Stomach (tissue), 9 donors: Measurements from ENCODE around the gene MTFP1. TPM values are rescaled to one million over a fixed set of nuclear protein-coding genes. Genes with fewer than 3 reads are reported as not detected.

ENCODE experiments used
- DNase-seq, 2 donors: peaks; one replicate each; pipeline versions ENCODE4 v3.0.0 to v3.0.0-alpha.2; 2013 to 2019
- H3K27ac ChIP-seq, 5 donors: fragments of 200-600 bp in 4 of 5; sonication (generic) in 4 of 5; one replicate each; pipeline ENCODE4 v1.5.1; 2013 to 2019; ENCODE audit warnings: mild to moderate bottlenecking in 1 of 5, moderate library complexity in 1 of 5
- H3K27me3 ChIP-seq, 3 donors: fragments of 200-600 bp; sonication (generic); one replicate each; pipeline ENCODE4 v1.5.1; 2017 to 2019; ENCODE audit warnings: mixed run types in 1 of 3
- H3K36me3 ChIP-seq, 4 donors: fragments of 200-600 bp; sonication (generic); 1 replicate in 3 of 4; 2 replicates in 1 of 4; pipeline ENCODE4 v1.5.1; 2016 to 2019
- H3K4me1 ChIP-seq, 4 donors: fragments of 200-600 bp; sonication (generic); one replicate each; pipeline ENCODE4 v1.5.1; 2016 to 2019
- H3K4me3 ChIP-seq, 4 donors: fragments of 200-600 bp; sonication (generic) in 3 of 4; one replicate each; pipeline ENCODE4 v1.5.1; 2016 to 2019; ENCODE audit warnings: mild to moderate bottlenecking in 1 of 4
- H3K9me3 ChIP-seq, 4 donors: fragments of 200-600 bp; sonication (generic); one replicate each; pipeline ENCODE4 v1.5.1; 2016 to 2019
- EP300 ChIP-seq: sonication (generic); formaldehyde crosslinking; IDR thresholded peaks from one replicate; pipeline ENCODE4 v1.6.1; 2017; ENCODE audit warnings: antibody characterized with exemption
- POLR2A ChIP-seq, 4 donors: fragments of 450-650 bp; IDR thresholded peaks; one replicate each; pipeline ENCODE4 v1.6.1; 2016; ENCODE audit warnings: antibody characterized with exemption in 4 of 4, control low read depth in 2 of 4, mild to moderate bottlenecking in 1 of 4, moderate library complexity in 1 of 4
- POLR2AphosphoS5 ChIP-seq, 3 donors: sonication (generic); formaldehyde crosslinking; IDR thresholded peaks; one replicate each; pipeline ENCODE4 v1.6.1; 2016; ENCODE audit warnings: antibody characterized with exemption in 3 of 3
- WGBS, 5 donors: extraction: QIAGEN DNeasy Blood & Tissue Kit in 3 of 5; methylation state at CpG; one replicate each; pipeline versions ENCODE4 v1.1.5 to v1.1.7; 2013 to 2018; 5-methylcytosine and 5-hydroxymethylcytosine counted together
- intact Hi-C: fragments of 100-400 bp; cut with DNase I; formaldehyde crosslinking; loops from one replicate; pipeline ENCODE4 v1.15.1; 2023; ENCODE audit warnings: low total_unique reads
- polyA plus RNA-seq, 3 donors: library from polyadenylated mRNA; stranded (reverse); fragments of 200-250 nt; gene quantifications; one replicate each; pipeline ENCODE4 v1.2.3, GENCODE V29; 2013
- total RNA-seq, 5 donors: library from RNA; depleted of rRNA; stranded (reverse); fragments of >200 nt; gene quantifications; one replicate each; pipeline versions ENCODE4 v1.1.0 to v1.2.3, GENCODE V29; 2014 to 2016
- TF ChIP-seq, protein P1 (sequence below), 7 experiments: fragments of 450-650 bp in 4 of 7; fragments of 200-600 bp in 3 of 7; sonication (generic) in 3 of 7; IDR thresholded peaks; one replicate each; pipeline ENCODE4 v1.5.1; 2016 to 2019; ENCODE audit warnings: antibody characterized with exemption in 7 of 7, control low read depth in 2 of 7, mild to moderate bottlenecking in 1 of 7
- donor health status: healthy with polysubstance abuse.
- donor health status: Bipolar disorder and iron deficiency.
- donor health status: healthy.

MTFP1 gene
- total and polyA plus RNA-seq, 8 donors, result 1.8 to 45.0 (median 14.8) TPM; not detected in 1

DNA sequence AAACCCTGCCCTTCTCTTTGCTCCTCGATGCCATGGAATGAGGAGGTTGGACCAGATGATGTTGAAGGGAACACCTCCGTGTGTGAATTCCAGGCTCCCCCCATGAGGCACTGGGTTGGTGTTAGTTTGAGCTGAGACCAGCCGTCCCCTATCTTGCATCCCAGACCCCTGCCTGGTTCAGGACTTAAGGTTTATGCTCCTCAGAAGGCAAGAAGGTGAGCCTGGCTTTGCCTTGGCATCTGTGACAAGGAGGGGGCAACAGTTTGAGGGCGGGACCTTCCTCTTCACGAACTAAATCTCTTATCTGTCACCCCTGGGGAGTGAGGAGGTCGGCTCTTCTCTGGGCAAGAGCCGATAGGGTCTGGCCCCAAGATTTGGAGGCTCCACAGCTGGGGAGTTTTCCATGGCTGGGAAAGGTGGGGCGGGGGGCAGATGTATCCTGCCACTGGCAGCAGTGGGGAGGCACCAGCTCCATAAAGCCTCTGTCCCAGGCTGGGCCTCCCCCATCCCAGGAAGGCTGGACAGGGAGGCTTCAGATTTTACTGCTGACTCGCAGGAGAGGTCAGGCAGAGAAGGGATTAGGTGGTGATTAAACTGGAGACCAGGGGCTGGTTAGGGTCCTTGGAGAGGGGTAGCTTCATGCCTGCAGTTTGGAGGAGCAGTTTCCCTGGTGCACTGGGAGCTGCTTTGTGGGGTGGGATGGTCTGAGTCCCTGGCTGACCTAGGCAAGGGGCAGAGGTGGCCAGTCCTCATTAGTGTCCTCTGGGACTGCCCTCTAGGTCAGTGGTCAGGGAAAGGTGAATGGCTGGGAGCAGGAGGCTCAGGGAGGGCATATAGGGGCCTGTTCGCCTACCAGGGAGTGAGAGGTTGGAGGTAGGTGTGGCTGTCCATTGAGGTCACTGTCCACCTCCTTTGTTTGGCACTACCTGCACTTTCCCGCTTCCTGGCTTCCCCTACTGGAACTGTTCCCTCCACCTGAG lies 27.6 kb upstream of the MTFP1 start:
- no peaks in the 10 kb centered on the region for H3K9me3 ChIP-seq
- peaks cover 0 to 8% (median 0%) of the 10 kb centered on the region in 4 donors for H3K36me3 ChIP-seq
- WGBS, 5 donors, result 16 to 24% (median 20%) methylated on average over 11 of the region's 11 CpGs
- TF ChIP-seq EP300, result no peak
- TF ChIP-seq POLR2AphosphoS5 (IDR thresholded peaks at IDR 0.05), result no peak
- TF ChIP-seq, protein P1, sequence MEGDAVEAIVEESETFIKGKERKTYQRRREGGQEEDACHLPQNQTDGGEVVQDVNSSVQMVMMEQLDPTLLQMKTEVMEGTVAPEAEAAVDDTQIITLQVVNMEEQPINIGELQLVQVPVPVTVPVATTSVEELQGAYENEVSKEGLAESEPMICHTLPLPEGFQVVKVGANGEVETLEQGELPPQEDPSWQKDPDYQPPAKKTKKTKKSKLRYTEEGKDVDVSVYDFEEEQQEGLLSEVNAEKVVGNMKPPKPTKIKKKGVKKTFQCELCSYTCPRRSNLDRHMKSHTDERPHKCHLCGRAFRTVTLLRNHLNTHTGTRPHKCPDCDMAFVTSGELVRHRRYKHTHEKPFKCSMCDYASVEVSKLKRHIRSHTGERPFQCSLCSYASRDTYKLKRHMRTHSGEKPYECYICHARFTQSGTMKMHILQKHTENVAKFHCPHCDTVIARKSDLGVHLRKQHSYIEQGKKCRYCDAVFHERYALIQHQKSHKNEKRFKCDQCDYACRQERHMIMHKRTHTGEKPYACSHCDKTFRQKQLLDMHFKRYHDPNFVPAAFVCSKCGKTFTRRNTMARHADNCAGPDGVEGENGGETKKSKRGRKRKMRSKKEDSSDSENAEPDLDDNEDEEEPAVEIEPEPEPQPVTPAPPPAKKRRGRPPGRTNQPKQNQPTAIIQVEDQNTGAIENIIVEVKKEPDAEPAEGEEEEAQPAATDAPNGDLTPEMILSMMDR (IDR thresholded peaks at IDR 0.05), result no peak
- no peak for TF ChIP-seq POLR2A (IDR thresholded peaks at IDR 0.05)
- H3K27ac ChIP-seq, result peak overlapping the region in 3 of 5 donors; percentile 69 to 82 (median 80)
- DNase-seq, result peak in 1 of 2 donors; percentile 43
- H3K4me3 ChIP-seq, result peak overlapping the region; percentile 69 to 78 (median 76)
- intact Hi-C loops, result no loop called here
- peaks cover 27 to 43% (median 35%) of the 10 kb centered on the region in 4 donors for H3K4me1 ChIP-seq
- H3K27me3 ChIP-seq, result peaks cover 0 to 29% (median 9%) of the 10 kb centered on the region in 3 donors

- 56 to 61% (median 58%) methylated on average over 24 to 25 of the region's 25 CpGs for WGBS, 5 donors
- TF ChIP-seq POLR2AphosphoS5 (IDR thresholded peaks at IDR 0.05), result no peak
- TF ChIP-seq POLR2A (IDR thresholded peaks at IDR 0.05), result no peak
- no peak for TF ChIP-seq EP300
- TF ChIP-seq, protein P1 (IDR thresholded peaks at IDR 0.05), result no peak
- peak overlapping the region in 2 of 4 donors; percentile 77 to 78 for H3K4me3 ChIP-seq
Measured at GRCh38 chr22:30398685-30399680, 26.6 kb upstream of the MTFP1 start.

GRCh38 chr22:30399718-30400117 lies 25.9 kb upstream of the MTFP1 start:
- intact Hi-C loops, result no loop called here
- Histone ChIP-seq H3K36me3 (peaks cover 0 to 13% (median 0%) of the 10 kb centered on the region in 4 donors), H3K4me3 (no peak overlapping the region), H3K27ac (no peak overlapping the region), H3K4me1 (peaks cover 25 to 40% (median 29%) of the 10 kb centered on the region in 4 donors), H3K9me3 (no peaks in the 10 kb centered on the region), H3K27me3 (peaks cover 0 to 29% (median 9%) of the 10 kb centered on the region in 3 donors)
- TF ChIP-seq POLR2A (IDR thresholded peaks at IDR 0.05), result no peak
- TF ChIP-seq, protein P1 (IDR thresholded peaks at IDR 0.05), result no peak
- no peak for TF ChIP-seq POLR2AphosphoS5 (IDR thresholded peaks at IDR 0.05)
- no peak for TF ChIP-seq EP300
- WGBS, 5 donors, result 84 to 95% (median 92%) methylated on average over 5 of the region's 5 CpGs
- DNase-seq, result no peak

More at GRCh38 chr22:30398685-30399680, 26.6 kb upstream of the MTFP1 start:
- intact Hi-C loops, result no loop called here
- no peaks in the 10 kb centered on the region for H3K9me3 ChIP-seq
- H3K27me3 ChIP-seq, result peaks cover 0 to 29% (median 9%) of the 10 kb centered on the region in 3 donors
- H3K36me3 ChIP-seq, result peaks cover 0 to 13% (median 0%) of the 10 kb centered on the region in 4 donors
- peaks cover 25 to 40% (median 29%) of the 10 kb centered on the region in 4 donors for H3K4me1 ChIP-seq
- H3K27ac ChIP-seq, result peak overlapping the region in 1 of 5 donors; percentile 19
- DNase-seq, result no peak
